NCI-H2196 treated with DMSO at 0.1 percent for 48 hours (cell line): Measurements from ENCODE around the gene RC3H1.
A peak's percentile ranks its signal among the peaks of the same experiment; 100 is the strongest.
"Not testable (repeated sequence)": the region's sequence is repeated elsewhere in the genome, so short reads cannot be mapped to it uniquely, and the experiment has no call there.

ENCODE experiments used
- DNase-seq: peaks from one replicate; lab custom pipeline; 2025; ENCODE audit not compliant: unreplicated experiment; lab: John Stamatoyannopoulos, UW

Gene RC3H1

GRCh38 chr1:174031099-174031498 is 8.9 kb upstream of the RC3H1 start:
- no peak for DNase-seq

DNA sequence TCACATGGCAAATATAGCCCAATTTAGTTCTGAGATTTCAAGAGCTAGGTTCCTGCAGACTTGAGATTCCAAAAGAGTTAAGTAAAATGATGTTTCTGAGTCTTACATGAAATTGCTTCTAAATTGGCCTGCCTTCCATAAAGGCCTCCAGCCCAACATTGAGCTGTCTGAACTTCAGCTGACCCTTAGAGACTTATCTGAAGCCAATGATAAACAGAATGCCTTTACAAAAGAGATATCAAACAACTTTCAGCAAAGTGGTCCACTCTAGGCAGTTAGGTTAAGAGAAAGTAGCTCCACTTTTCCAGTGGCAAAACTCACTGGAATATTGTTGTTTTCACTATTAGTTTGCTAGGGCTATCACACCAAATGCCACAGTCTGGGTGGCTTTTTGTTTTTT is 6.3 kb upstream of the RC3H1 start:
- no peak for DNase-seq

- peak; percentile 20 for DNase-seq
Observed at GRCh38 chr1:174023440-174023839, 1.3 kb upstream of the RC3H1 start.

- DNase-seq, result no peak
Observed at GRCh38 chr1:174022976-174023277, 770 bp upstream of the RC3H1 start.

DNA sequence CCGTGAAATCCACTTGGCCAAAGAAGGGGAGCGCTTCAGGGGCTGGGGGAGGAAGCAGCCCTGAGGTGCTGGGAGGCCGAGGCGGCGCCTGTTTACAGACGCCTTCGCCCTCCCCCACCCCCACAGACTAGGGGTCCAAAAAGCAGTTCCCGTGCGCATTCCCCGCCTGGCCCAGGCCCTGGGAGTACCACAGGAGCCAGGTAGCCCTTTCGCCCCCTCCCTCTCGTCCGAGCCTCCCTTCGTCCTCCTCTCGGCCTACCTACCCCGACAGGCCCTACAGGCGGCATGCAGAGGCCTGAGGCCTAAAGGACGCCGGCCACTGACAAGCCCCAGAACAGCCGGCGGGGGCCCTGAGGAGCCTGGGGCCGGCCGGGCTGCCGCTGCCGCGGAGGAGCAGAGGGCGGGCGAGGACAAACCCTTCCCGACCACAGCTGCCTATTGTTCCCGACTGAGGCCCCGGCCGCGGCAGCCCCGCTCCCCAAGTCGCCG is 522 bp downstream of the RC3H1 start:
- no peak for DNase-seq

- DNase-seq, result no peak
Observed at GRCh38 chr1:174018565-174018964, 3.6 kb downstream of the RC3H1 start.

GRCh38 chr1:174017231-174017970 is 4.8 kb downstream of the RC3H1 start:
- no peak for DNase-seq

GRCh38 chr1:174013864-174014418 is 8.2 kb downstream of the RC3H1 start:
- DNase-seq, result no peak

GRCh38 chr1:174008979-174009378 is 13.2 kb downstream of the RC3H1 start:
- no peak for DNase-seq

DNA sequence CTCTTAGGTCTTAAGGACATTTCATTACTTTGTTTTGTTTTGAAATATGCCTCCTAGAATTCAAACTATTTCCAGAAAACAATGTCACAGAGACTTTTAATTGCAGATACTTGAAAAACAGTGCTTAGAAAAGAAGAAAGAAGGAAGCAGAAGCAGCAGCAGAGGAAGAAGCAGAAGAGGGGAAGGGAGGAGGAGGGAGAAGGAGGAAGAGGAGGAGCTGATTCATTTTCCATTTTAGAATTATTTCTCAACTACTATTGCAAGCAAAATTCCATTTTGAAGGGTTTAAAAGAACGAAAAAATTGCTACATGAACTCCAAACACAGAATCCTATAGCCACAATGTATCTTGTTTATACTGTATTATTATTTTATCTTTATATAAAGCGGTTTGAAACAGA is 13.9 kb downstream of the RC3H1 start:
- no peak for DNase-seq

- DNase-seq, result no peak
Observed at GRCh38 chr1:174007851-174008250, 14.3 kb downstream of the RC3H1 start.

- DNase-seq, result no peak
Observed at GRCh38 chr1:174005032-174005431, 17.1 kb downstream of the RC3H1 start.

DNA sequence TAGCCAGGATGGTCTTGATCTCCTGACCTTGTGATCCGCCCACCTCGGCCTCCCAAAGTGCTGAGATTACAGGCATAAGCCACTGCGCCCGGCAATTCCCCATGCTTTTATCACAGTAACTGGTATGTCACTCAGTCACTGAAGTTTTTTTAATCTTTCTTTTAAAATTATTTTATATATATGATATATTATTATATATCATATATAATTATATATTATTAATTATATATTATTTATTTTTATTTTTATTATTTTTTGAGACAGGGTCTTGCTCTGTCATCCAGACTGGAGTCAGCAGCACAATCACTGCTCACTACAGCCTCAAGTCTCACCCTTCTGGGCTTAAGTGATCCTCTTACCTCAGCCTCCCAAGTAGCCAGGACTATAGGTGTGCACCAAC is 18.3 kb downstream of the RC3H1 start:
- no peak for DNase-seq

DNA sequence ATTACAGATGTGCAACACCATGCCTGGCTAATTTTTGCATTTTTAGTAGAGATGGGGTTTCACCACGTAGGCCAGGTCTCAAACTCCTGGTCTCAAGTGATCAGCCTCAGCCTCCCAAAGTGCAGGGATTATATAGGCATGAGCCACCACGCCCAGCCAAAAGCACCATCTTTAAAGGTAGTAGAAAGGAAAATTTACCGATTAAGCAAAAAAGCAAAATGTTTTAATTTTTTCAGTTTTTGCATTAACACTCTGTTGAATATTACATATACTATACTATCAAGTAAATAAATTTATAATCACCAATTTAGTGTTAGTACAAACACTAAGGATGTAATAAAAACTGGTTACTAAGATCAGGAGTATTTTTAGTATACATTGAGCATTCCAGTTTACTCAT is 20.6 kb downstream of the RC3H1 start:
- no peak for DNase-seq

- no peak for DNase-seq
Observed at GRCh38 chr1:174000371-174000770, 21.8 kb downstream of the RC3H1 start.

- no peak for DNase-seq
Observed at GRCh38 chr1:173997791-173998190, 24.4 kb downstream of the RC3H1 start.

GRCh38 chr1:173996995-173997394 is 25.2 kb downstream of the RC3H1 start:
- no peak for DNase-seq

DNA sequence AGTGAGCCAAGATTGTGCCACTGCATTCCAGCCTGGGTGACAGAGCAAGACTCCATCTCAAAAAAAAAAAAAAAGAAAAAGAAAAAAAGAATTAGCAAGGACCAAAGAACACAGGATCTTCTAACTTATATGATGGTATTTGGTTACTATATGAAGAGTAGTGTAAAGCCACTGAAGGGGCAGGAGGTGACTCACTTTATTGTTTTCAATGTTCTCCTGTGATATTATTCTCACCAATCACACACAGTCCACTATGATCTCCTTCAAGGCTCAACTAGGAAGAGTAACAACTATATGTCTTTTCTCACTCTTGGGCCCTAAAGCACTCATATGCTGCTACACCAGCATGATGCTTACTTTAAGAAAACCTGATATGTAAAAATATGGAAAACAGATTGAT is 26.7 kb downstream of the RC3H1 start:
- no peak for DNase-seq

GRCh38 chr1:173993948-173994347 is 28.2 kb downstream of the RC3H1 start:
- DNase-seq, result not testable (repeated sequence)

- DNase-seq, result no peak
Observed at GRCh38 chr1:173988068-173988467, 34.1 kb downstream of the RC3H1 start.

- DNase-seq, result no peak
Observed at GRCh38 chr1:173986951-173987350, 35.2 kb downstream of the RC3H1 start.

DNA sequence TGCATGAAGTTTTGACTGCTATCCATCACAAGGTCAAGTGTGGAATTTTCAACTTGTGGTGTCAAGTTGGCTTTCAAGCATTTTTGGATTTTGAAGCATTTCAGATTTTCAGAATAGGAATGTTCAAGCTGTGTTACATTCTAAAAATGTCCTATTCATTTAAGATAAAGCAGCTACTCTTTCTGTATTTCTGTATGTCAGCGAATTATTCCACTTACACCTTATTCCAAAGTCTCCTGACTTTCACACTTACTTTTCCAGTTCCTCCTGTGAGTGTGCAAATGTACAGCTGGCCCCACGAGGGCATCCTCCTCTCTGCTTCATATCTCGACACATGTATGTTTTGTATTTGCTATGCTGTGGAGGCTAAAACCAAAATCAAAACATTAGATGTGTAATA is 51.9 kb downstream of the RC3H1 start:
- DNase-seq, result no peak

GRCh38 chr1:173965896-173966295 is 56.3 kb downstream of the RC3H1 start:
- not testable (repeated sequence) for DNase-seq
